ENCODE measurements around the gene RTF1.

Gene RTF1

GRCh38 chr15:41493205-41493901 is 76.5 kb downstream of the RTF1 start, which contains the start of gene ITPKA:
Gene ITPKA, plus strand, starts transcription at chr15:41493874. Its CDS starts 54 bp downstream, at chr15:41493928.
- peak within 1 kb of the TSS; percentile 77 to 84 (median 82) for H3K4me3 Mint-ChIP-seq
- H3K36me3 Mint-ChIP-seq (ENCODE audit: low read depth): no peaks in the 10 kb centered on the region
- peaks cover 77% of the 10 kb centered on the region for H3K27me3 Mint-ChIP-seq (ENCODE audit: low read depth)
- H3K9me3 Mint-ChIP-seq: no peaks in the 10 kb centered on the region
- TF ChIP-seq, protein P1, sequence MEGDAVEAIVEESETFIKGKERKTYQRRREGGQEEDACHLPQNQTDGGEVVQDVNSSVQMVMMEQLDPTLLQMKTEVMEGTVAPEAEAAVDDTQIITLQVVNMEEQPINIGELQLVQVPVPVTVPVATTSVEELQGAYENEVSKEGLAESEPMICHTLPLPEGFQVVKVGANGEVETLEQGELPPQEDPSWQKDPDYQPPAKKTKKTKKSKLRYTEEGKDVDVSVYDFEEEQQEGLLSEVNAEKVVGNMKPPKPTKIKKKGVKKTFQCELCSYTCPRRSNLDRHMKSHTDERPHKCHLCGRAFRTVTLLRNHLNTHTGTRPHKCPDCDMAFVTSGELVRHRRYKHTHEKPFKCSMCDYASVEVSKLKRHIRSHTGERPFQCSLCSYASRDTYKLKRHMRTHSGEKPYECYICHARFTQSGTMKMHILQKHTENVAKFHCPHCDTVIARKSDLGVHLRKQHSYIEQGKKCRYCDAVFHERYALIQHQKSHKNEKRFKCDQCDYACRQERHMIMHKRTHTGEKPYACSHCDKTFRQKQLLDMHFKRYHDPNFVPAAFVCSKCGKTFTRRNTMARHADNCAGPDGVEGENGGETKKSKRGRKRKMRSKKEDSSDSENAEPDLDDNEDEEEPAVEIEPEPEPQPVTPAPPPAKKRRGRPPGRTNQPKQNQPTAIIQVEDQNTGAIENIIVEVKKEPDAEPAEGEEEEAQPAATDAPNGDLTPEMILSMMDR (IDR thresholded peaks at IDR 0.05; ENCODE audit: unreplicated experiment in 3 of 3): no peak
- H3K27ac Mint-ChIP-seq: peak within 1 kb of the TSS; percentile 8 to 14 (median 11)
- H3K4me1 Mint-ChIP-seq: peaks cover 12% of the 10 kb centered on the region

DNA sequence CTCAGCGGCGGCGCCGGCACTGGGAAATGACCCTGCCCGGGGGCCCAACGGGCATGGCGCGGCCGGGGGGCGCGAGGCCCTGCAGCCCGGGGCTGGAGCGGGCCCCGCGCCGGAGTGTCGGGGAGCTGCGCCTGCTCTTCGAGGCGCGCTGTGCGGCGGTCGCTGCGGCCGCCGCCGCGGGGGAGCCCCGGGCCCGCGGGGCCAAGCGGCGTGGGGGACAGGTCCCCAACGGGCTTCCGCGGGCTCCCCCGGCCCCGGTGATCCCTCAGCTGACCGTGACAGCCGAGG is 77.0 kb downstream of the RTF1 start:
- TF ChIP-seq, protein P1 (IDR thresholded peaks at IDR 0.05; ENCODE audit: unreplicated experiment in 3 of 3): no peak
- Mint-ChIP-seq H3K9me3 (no peaks in the 10 kb centered on the region), H3K27ac (no peak overlapping the region), H3K4me3 (no peak overlapping the region), H3K4me1 (peaks cover 12% of the 10 kb centered on the region), H3K27me3 (ENCODE audit: low read depth) (peaks cover 81% of the 10 kb centered on the region), H3K36me3 (ENCODE audit: low read depth) (no peaks in the 10 kb centered on the region)

GRCh38 chr15:41494190-41494921 is 77.5 kb downstream of the RTF1 start:
- Mint-ChIP-seq H3K4me3 (peak overlapping the region; percentile 34 to 56 (median 49)), H3K4me1 (peaks cover 12% of the 10 kb centered on the region), H3K27ac (no peak overlapping the region), H3K27me3 (ENCODE audit: low read depth) (peaks cover 84% of the 10 kb centered on the region), H3K9me3 (no peaks in the 10 kb centered on the region), H3K36me3 (ENCODE audit: low read depth) (no peaks in the 10 kb centered on the region)
- TF ChIP-seq, protein P1 (IDR thresholded peaks at IDR 0.05; ENCODE audit: unreplicated experiment in 3 of 3): no peak

GRCh38 chr15:41494922-41495735 is 78.2 kb downstream of the RTF1 start:
- H3K27me3 Mint-ChIP-seq (ENCODE audit: low read depth): peaks cover 90% of the 10 kb centered on the region
- no peak overlapping the region for H3K27ac Mint-ChIP-seq
- H3K4me1 Mint-ChIP-seq: peaks cover 10% of the 10 kb centered on the region
- peak overlapping the region; percentile 59 to 76 (median 74) for H3K4me3 Mint-ChIP-seq
- no peaks in the 10 kb centered on the region for H3K9me3 Mint-ChIP-seq
- TF ChIP-seq, protein P1 (IDR thresholded peaks at IDR 0.05; ENCODE audit: unreplicated experiment in 3 of 3): no peak
- no peaks in the 10 kb centered on the region for H3K36me3 Mint-ChIP-seq (ENCODE audit: low read depth)

DNA sequence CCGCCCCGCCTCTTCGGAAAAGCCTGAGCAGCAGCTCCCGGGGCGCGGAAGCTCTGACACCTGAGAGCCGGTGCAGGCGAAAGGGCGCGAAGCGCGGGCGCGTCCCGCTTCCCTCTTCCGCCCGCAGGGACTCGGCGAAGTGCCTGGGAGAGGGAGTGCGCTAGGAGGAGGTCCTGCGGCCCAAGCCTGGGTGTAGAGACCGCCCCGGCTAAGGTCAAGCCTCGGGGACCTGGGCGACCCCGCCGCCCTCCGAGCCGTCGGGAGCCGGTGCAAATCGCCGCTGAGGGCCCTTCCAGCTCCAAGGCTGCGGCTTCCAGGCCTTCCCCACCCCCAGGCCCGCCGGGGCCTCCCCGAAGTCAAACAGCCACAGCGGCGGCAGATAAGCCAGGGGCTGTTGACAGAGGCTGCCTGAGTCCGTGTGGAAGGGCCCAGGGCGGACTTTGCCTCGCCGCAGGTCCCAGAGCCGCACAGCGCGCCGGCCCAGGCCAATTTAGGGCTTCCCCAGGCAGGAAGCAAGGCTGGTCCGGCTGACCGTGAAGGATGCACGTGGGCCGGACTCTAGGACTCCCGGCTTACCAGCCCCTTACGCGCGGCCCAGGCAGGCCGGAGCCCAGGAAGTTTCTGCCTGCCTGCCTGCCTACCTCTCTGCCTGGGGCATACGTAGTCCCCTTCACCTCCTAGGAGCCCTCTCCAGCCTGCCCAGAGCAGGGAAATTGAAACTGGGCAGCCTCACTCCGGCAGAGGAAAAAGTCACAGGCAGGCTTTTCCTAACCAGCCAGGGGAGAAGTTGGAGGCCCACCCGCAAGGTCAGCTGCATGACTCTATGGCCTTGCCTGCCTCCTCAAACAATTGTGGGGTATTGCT is 79.1 kb downstream of the RTF1 start:
- no peaks in the 10 kb centered on the region for H3K9me3 Mint-ChIP-seq
- H3K27ac Mint-ChIP-seq: no peak overlapping the region
- H3K4me3 Mint-ChIP-seq: peak overlapping the region in 2 of 3 experiments; percentile 39 to 45
- H3K36me3 Mint-ChIP-seq (ENCODE audit: low read depth): no peaks in the 10 kb centered on the region
- TF ChIP-seq, protein P1 (IDR thresholded peaks at IDR 0.05; ENCODE audit: unreplicated experiment in 3 of 3): no peak
- H3K27me3 Mint-ChIP-seq (ENCODE audit: low read depth): peaks cover 90% of the 10 kb centered on the region
- H3K4me1 Mint-ChIP-seq: peaks cover 7% of the 10 kb centered on the region
